Measurements from ENCODE around the gene LGALS9.
"Not testable (repeated sequence)": the region's sequence is repeated elsewhere in the genome, so short reads cannot be mapped to it uniquely, and the experiment has no call there.

The LGALS9 gene

DNA sequence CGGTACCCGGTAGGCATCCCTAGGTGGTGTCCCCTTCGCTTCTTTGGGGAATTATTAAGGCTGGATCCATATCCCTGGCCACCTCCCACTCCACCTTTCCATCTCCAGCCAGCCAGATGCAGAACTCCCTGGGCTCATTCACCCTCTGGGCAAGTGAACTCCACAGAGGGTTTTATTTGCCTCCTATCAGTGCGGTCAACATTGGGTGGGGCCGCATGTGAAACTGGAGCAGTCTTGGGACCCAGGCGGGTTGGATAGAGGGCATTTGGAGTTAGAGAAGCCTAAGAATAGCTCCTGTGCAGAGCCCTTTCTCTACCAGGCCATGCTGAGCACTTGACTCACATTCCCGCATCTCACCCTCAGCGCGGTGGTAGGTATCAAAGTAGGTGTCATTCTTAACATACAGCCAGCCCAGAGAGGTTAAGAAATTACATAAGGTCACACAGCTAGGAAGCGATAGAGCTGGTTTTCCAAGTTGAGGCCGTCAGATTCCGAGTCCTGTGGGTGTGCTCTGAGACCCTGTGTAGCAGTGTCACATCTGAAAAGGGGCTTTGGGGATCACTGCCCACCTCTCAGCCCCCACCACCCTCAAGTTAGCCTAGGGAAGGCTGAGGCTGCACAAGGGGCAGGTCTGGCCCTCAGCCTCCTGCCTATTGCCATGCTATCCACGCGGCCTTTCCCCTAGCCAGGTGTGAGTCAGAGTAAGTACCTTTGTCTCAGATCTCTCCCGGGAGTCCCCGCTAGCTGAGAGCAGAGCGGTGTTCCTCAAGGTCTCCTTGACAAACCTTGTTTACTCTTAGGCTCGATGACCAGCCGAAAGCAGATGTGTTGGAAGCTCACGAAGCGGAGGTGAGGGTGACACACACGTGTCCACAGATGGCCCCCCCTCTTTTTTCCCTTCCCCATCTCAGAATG is 26.9 kb upstream of the LGALS9 start:
- no peak for DNase-seq

DNA sequence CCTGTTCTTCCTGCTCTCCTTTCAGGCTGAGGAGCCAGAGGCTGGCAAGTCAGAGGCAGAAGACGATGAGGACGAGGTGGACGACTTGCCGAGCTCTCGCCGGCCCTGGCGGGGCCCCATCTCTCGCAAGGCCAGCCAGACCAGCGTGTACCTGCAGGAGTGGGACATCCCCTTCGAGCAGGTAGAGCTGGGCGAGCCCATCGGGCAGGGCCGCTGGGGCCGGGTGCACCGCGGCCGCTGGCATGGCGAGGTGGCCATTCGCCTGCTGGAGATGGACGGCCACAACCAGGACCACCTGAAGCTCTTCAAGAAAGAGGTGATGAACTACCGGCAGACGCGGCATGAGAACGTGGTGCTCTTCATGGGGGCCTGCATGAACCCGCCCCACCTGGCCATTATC is 25.6 kb upstream of the LGALS9 start:
- no peak for DNase-seq

DNA sequence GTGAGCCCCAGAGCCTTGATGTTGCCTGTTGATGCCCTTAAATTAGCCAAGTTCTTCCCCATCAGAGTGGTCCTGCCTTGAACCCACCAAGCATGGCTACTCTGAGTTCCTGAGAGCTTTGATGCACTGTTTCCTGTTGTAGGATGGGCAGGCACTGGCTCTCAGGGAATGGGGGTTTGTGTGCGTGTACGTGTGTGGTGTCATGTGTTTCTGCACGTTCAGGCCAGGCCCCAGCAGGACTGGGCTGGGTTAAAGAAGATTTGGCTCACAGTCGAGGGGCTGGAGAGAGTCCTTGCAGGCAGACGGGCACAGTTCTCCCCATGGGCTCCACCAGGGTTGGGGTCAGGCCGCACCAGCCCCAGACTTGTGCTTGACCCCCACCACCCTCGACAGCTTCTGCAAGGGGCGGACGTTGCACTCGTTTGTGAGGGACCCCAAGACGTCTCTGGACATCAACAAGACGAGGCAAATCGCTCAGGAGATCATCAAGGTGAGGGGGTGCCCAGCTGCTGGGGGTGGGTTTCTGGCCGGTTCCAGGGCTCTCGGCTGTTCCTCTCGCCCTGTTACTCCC is 23.4 kb upstream of the LGALS9 start:
- DNase-seq: no peak

DNA sequence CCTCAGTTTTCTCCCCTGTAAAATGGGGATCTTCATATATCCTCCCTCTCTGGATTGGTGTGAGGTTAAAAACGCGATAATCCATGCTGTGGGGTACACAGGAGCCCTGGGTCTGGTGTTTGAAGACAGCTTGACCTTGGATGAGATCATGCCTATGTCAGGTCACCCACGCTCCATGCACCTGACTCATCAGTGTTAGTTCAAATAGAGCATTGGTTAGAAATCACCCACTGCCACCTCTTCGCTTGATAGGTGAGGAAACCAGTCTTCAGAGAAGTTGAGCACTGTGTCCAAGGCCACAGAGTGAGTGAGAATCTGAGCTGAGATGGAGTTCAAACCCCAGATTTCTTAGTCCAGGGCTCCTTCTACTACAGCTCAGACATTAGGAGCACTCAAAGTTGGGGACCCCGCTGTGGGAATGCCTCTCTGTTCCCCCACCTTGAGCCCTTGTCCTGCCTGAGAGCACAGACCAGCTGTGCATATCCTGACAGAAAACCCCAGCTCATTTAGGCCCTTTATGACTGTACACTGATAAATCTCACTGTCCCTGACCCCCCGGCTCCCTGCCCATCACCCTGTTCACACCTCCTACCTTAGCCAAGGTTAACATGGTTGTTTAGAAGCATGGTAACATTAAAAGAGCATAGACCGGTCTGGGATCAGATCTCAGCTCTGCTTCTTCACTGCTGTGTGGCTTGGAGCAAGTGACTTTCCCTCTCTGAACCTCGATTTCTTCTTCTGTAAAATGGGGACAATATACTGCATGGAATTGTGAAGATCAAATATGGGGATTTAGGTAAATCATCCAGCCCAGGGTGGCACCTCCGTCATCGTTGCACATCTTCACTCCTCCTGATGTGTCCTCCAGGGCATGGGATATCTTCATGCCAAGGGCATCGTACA is 22.4 kb upstream of the LGALS9 start:
- DNase-seq: peak in 2 of 4 experiments; percentile 9 to 13

DNA sequence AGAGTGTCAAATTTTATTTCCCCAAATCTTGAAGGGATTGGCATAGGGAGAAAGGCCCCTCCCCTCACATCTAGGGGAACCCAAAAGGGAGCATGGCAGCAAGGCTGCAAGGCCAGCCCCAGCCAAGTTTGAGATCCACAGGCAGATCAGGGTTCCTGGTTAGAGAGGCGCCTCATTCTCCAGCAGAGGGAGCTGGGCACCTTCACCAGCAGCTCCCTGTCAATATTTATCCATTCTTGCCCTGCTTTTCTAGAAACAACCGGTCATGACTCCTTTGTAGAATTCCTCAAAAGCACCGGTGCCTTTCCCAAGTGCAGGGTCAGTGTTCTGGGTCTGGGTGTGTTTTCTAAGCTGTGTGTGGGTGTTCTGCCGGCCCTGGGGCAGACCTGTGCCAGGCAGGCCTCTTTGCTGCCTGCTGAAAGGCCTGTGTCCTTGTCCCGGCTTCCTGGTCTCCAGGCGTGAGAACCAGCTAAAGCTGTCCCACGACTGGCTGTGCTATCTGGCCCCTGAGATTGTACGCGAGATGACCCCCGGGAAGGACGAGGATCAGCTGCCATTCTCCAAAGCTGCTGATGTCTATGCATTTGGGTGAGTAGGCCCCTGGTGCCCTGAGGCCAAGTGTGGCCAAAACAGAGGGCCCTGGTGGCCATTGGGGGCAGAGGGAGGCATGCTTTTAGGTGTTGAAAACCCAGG is 21.2 kb upstream of the LGALS9 start:
- peak; percentile 67 to 81 (median 76) for DNase-seq

DNA sequence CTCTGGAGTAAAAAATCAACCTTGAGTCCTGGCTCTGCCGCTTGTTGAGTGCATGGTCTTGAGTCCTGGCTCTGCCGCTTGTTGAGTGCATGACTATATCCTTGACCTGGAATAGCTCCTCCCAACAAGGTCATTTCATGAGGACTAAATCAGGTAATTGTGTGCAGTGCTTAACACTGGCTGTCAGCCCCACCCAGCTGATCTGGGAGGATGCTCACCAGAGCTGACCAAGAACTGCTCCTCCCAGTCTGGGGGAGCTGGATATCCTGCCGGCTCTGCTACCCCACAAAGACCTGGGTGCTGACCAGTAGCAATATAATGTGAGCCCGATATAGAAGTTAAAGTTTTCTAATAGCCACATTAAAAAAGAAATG is 20.7 kb upstream of the LGALS9 start:
- no peak for DNase-seq

DNA sequence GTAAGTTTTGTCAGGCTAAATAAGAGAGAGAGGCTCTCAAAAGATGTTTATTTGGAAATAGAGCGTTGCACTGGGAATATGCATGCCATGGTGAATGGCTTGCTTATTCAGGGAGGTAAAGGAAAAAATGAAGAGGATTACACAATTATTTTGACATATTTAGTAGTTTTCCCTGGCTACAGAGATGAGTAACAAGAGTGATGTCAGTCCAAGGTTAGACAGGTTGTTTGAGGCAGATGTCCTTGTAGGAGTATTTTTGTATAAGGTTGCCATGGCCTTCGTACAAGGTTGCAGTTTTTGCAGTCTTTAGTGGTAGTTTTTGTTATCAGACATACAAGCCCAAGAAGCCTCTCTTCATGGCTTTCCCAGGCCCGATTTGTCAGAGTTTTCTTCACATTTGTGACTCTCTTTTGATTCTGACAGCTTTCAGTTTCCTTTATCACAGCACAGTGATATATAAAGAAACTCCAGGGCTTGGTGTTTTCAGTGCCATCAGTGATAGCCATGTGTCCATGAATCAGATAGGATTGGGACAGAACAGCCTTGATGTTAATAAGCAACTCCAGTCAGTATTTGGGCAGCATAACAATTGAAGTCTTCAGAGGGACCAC is 18.7 kb upstream of the LGALS9 start:
- DNase-seq: no peak

DNA sequence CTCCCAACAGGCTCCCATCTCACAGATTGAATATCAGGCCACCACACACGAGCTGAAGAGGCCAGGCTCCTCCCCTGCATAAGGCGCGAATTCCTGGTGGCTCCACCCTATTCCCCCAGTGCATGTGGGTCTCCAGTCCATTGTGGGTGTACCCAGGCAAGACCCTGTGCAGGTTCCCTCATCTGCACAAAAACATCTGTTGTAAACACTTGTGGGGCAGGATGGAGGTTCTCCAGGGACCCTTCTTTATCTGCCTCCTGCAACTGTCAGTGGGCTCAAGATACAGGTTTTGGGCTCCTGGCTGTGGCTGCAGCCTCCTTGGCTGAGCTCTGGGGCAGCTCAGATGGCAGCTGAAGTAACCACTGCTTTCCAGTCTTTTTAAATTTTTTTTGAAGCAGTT is 17.6 kb upstream of the LGALS9 start:
- no peak for DNase-seq

DNA sequence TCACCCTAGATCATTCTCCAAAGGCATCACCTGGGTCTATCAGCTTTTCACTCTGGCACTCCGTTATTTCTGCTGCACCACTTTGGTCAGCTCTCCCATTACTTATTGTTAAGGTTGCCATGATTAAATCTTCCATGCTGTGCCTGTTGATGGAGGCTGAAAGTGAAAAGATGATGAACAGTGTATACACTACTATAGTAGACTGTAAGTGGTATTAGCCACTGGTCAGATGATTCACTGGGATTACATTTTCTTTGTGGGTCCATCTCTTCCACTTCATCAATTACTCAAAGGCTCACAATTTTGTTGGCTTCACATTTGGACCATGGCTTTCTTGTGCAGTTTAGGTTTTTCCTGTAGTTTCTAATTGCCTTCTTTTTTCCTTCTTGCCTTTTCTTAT is 15.9 kb upstream of the LGALS9 start:
- DNase-seq: no peak

DNA sequence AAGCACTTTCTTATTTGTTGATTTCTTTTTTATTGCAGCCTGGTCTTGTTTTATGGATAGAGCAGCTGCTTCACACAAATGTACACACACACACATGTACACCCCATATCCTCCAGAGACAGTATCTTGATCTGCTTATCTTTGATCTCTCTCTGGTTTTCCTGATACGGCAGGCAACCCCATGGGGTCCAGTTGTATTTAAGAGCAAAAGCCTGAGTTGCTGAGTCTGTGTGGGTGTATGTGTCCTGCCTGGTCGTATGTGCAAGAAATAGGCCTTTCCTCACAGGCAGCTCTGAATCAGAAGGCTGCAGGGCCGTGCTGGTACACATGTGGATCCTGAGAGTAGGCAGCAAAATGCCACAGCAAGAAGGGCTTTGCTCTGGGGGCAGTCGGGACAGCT is 14.6 kb upstream of the LGALS9 start:
- DNase-seq: no peak

DNA sequence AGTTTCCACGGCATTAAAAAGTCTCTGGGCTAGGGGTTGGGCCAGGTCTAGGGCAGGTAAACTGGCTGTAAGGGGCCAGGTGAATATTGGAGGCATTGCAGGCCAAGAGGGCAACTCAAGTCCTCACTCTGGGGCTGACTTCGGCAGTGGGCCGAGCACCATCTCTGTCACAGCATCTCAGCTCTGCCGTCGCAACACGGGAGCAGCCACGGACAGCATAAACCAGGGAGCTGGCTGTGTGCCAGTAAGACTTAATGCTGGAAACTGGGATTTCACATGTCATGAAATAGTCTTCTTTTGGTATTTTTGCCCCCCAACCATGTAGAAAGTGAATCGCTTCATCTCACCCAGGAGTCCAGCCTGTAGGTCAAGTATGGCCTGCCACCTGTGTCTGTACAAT is 12.6 kb upstream of the LGALS9 start:
- DNase-seq: no peak

DNA sequence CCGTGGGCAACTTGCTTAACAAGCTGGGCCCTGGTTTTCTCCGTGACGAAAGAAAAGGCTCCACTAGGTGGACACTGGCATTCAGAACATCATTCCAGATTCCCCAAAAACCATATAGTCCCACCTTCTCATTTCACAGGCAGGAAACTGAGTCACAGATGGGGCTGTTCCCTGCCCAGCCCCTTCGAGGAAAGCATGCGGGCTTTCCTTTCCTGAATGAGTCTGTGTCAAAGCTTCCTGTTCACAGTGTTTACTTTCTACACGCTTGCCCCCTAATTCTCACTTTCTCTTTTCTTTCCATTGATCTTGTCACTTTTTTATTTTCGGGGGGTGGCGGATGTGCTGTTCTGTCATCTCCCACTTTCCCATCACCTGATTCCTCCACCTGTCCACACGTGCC is 10.3 kb upstream of the LGALS9 start:
- DNase-seq: no peak

DNA sequence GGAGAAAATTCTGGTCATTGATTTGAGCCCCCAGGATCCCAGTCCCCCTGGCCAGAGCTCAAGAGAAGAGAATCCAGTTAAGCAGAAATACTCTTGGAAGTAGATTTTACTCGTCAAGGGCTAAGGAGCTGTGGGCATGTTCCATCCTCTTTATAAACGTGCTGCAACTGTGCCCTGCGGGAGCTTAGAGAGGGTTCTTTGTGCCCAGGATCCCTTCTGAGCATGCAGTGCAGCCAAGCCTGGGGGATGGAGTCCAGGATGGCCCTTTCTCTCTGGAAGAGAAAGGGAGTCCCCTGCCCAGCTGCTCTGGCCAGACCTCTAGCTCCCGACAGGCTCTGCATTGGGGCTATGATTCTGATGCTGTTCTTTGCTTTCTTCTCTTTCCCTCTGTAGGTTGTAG is 9.5 kb upstream of the LGALS9 start:
- DNase-seq: no peak

DNA sequence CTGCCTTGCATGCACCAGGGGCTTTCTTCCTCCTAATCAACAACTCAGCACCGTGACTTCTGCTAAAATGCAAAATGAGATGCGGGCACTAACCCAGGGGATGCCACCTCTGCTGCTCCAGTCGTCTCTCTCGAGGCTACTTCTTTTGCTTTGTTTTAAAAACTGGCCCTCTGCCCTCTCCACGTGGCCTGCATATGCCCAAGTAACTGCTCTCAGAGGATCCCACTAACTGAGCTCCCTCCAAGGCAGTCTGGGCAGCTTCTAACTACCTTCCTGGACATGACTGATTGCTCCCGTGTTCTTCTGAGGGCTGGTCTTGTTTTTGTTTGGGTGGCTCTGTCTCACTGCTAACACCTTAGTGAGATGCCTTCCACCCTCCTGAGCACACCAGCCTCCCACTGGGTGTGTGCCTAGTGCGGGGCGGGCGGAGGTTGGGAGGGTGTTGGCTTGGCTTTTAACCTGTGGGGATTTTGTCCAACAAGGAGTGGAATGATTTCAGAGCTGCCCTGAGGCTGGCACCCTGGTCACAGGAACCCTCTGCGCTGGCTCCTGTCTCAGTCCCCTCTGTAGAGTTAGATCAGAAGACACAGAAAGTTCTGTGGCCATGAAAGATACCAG is 8.9 kb upstream of the LGALS9 start:
- DNase-seq: no peak

DNA sequence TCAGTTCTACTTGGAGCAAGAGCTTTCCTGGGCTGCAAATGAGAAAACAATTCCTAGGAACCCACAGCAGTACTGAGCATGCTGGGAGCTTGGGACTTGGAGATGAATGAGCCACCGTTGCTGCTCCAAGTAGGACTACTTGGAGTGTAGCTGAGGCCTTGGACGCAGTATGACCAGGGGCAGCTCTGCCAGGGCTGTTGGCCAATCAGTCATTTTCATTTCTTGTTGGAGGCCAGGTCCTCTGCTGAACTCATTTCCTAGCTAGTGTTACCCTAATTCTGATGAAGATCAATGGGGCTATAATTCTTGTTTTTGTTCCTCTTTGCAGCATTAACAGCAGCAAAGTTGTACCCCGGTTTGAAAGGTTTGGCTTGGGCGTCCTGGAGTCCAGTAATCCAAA is 8.0 kb upstream of the LGALS9 start:
- DNase-seq: no peak

DNA sequence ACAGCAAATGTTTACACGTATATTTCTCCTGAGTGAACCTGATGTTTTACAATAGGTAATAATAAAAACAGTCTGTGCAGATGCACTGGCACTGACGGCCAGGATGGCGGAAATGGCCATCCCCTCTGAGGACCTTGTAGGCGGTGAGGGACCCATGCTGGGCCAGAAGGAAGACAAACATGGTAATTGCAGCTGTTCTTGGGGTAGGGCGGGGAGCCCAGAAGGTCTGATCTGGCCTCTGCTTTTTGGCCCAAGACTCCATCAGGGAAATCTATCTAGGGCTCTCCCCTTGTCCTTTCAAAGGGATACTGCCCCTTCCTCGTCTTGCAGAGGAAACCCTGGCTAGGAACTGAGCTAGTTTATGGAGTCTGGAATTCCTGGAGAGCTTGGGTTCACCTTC is 7.4 kb upstream of the LGALS9 start:
- DNase-seq: no peak

DNA sequence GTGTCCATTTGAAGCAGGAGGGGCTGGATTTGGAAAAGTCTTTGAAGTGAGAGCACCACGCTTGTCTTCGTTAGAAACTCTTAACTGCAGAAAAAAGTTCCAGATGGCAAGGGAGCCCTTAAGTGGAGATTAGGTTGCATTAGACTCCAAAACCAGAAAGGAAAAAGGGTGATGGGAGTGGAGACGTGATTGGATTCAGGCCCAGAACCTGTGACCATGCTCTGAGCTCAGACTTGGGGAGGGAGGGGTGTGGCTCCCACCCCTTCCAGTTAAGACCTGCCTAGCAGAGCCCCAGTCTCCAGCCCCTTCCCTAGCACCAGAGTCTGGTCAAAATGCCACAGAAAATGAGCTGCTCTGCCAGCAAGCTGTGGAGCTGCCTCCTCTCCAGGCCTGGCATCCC is 6.4 kb upstream of the LGALS9 start:
- DNase-seq: no peak

DNA sequence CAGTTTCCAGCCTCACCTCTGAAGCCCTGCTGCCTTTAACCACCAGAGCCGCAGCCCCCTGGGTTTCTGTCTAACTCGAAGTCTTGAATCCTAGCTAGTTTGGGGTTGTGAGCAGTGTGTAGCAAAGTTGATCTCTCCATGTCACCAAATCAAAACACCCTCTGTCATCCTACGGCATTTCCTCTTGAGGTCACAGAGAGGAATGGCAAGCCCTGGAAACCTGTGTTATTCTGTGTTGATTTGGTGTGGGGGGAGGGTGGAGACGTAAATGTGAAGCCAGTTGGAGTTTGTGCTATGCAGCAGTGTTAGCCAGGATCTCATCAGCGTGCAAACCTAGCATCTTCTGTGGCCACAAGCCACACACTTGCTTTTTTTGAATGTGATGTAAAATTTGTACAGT is 5.1 kb upstream of the LGALS9 start:
- no peak for DNase-seq

DNA sequence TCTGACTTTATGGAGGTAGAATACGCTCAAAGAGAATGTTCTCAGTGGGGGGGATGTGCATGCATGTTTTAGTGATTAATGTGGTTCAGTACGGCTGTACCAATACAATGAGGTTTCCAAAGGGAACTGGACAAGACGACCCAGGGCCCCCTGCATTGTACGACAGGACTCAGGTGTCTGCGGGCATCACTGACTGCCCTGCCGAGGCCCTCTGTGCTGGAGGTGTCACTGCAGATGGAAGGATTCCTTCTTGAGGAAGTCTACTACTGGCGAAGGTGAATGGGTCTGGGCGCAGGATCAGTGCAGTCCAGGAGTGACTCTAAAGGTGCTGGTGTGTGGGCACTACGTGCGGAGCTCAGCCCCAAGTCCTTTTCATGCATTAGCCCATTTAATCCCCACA is 3.5 kb upstream of the LGALS9 start:
- no peak for DNase-seq

DNA sequence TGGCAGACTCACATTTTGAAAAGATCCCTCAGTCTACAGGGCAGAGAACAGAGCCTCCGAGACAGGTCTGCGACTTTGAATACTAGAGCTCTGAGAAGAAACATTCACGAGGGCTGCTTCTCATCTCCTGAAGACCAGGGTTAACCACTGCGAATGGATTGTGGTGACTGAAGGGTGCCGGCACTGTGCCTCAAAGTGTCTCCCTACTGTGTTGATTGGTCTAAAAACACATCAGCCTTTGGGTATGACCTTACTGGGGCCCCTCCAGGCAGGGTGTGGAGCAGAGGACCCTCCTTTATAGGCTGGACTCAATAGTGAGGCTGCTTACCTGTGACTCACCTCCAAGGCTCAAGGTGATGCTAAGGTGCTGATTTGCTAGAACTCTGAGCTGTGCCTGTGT is 2.6 kb upstream of the LGALS9 start:
- no peak for DNase-seq

DNA sequence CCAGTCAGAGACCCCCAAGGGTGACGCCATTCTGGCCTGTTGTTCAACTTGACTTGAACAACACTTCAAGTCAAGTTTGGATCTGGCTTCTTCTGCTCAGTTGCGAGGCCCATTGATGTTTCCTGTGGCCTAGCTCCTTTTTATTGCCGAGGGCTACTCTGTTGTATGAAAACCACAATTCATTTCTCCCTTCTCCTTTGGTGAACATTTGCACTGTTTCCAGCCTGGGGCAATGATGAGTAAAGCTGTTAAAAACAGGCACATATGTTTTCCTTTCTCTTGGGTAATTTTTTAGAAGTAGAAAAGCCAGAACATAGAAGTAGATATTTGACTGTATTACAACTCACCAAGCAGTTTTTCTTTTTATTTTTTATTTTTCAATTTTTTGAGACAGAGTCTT is 1.7 kb upstream of the LGALS9 start:
- DNase-seq: not testable (repeated sequence)

DNA sequence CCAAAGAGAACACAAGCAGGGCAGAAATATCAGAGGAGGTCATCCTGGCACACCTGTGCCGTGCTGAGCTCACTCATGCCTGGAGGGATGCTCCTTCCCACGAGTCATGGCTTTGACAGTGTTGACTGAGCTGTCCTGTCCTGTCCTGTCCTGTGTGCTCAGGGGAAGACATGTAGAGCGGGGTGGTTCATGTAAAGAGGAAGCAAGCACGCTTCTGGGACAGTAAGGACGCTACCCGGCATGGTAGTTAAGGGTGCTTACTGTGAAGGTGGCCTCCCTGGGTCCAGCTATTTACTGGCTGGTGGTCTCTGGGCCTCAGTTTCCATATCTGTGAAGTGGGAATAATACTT is 398 bp downstream of the LGALS9 start:
- DNase-seq: peak; percentile 51 to 73 (median 71)

All from suppressor macrophage (primary cell).